ENCODE results near the gene PLPP3. TPM values are rescaled to one million over a fixed set of nuclear protein-coding genes. Genes with fewer than 3 reads are reported as not detected.

The PLPP3 gene
- total RNA-seq, 1 donor from 2014 or later = 61.8 TPM

GRCh38 chr1:56512724-56513494 is 66.5 kb downstream of the PLPP3 start:
- no peak for TF ChIP-seq CTCF (IDR thresholded peaks at IDR 0.05; ENCODE audit: unreplicated experiment)
- Mint-ChIP-seq H3K27ac (no peak overlapping the region), H3K27me3 (ENCODE audit: low read depth) (no peaks in the 10 kb centered on the region), H3K36me3 (peaks cover 34% of the 10 kb centered on the region), H3K4me1 (peaks cover 25% of the 10 kb centered on the region), H3K9me3 (no peaks in the 10 kb centered on the region), H3K4me3 (no peak overlapping the region)
- no peak for DNase-seq (ENCODE audit: low spot score in 2 of 2, unreplicated experiment in 2 of 2)

- TF ChIP-seq CTCF (IDR thresholded peaks at IDR 0.05; ENCODE audit: unreplicated experiment) = no peak
- DNase-seq (ENCODE audit: low spot score in 2 of 2, unreplicated experiment in 2 of 2) = no peak
- peaks cover 45% of the 10 kb centered on the region for H3K36me3 Mint-ChIP-seq
- H3K4me3 Mint-ChIP-seq = no peak overlapping the region
- no peaks in the 10 kb centered on the region for H3K9me3 Mint-ChIP-seq
- peaks cover 22% of the 10 kb centered on the region for H3K4me1 Mint-ChIP-seq
- H3K27me3 Mint-ChIP-seq (ENCODE audit: low read depth) = no peaks in the 10 kb centered on the region
- H3K27ac Mint-ChIP-seq = peak overlapping the region; percentile 21
These were observed 67.6 kb downstream of the PLPP3 start for GRCh38 chr1:56511766-56512165.

- H3K36me3 Mint-ChIP-seq = peaks cover 49% of the 10 kb centered on the region
- no peak for TF ChIP-seq CTCF (IDR thresholded peaks at IDR 0.05; ENCODE audit: unreplicated experiment)
- peak overlapping the region; percentile 21 for H3K27ac Mint-ChIP-seq
- H3K4me3 Mint-ChIP-seq = no peak overlapping the region
- no peak for DNase-seq (ENCODE audit: low spot score in 2 of 2, unreplicated experiment in 2 of 2)
- H3K9me3 Mint-ChIP-seq = no peaks in the 10 kb centered on the region
- H3K27me3 Mint-ChIP-seq (ENCODE audit: low read depth) = no peaks in the 10 kb centered on the region
- peaks cover 22% of the 10 kb centered on the region for H3K4me1 Mint-ChIP-seq
These were observed 68.0 kb downstream of the PLPP3 start for GRCh38 chr1:56511364-56511763.

GRCh38 chr1:56510642-56511021 is 68.7 kb downstream of the PLPP3 start:
- Mint-ChIP-seq H3K9me3 (no peaks in the 10 kb centered on the region), H3K27ac (peak overlapping the region; percentile 24), H3K4me1 (peaks cover 24% of the 10 kb centered on the region), H3K36me3 (peaks cover 55% of the 10 kb centered on the region), H3K27me3 (ENCODE audit: low read depth) (no peaks in the 10 kb centered on the region), H3K4me3 (no peak overlapping the region)
- no peak for DNase-seq (ENCODE audit: low spot score in 2 of 2, unreplicated experiment in 2 of 2)
- no peak for TF ChIP-seq CTCF (IDR thresholded peaks at IDR 0.05; ENCODE audit: unreplicated experiment)

GRCh38 chr1:56509713-56510641 is 69.4 kb downstream of the PLPP3 start:
- TF ChIP-seq CTCF (IDR thresholded peaks at IDR 0.05; ENCODE audit: unreplicated experiment) = no peak
- no peak overlapping the region for H3K27ac Mint-ChIP-seq
- DNase-seq (ENCODE audit: low spot score in 2 of 2, unreplicated experiment in 2 of 2) = no peak
- no peak overlapping the region for H3K4me3 Mint-ChIP-seq
- peaks cover 24% of the 10 kb centered on the region for H3K4me1 Mint-ChIP-seq
- H3K36me3 Mint-ChIP-seq = peaks cover 55% of the 10 kb centered on the region
- no peaks in the 10 kb centered on the region for H3K27me3 Mint-ChIP-seq (ENCODE audit: low read depth)
- no peaks in the 10 kb centered on the region for H3K9me3 Mint-ChIP-seq
